ENCODE measurements around the gene STAG3.
A peak's percentile ranks its signal among the peaks of the same experiment; 100 is the strongest.
"Not testable (repeated sequence)": the region's sequence is repeated elsewhere in the genome, so short reads cannot be mapped to it uniquely, and the experiment has no call there.

Gene STAG3

GRCh38 chr7:100169147-100169850, 8.4 kb upstream of the STAG3 start:
- Histone ChIP-seq H3K36me3 (ENCODE audit: control insufficient read depth, insufficient read depth, low read length, severe bottlenecking) (no peaks in the 10 kb centered on the region), H3K4me1 (ENCODE audit: control insufficient read depth, insufficient read depth, low read length) (peaks cover 9% of the 10 kb centered on the region), H3K9ac (ENCODE audit: low read length) (no peak overlapping the region), H3K9me3 (ENCODE audit: control insufficient read depth, low read length) (no peaks in the 10 kb centered on the region), H3K27me3 (replicated peaks; ENCODE audit: control insufficient read depth, insufficient read depth, low read length) (peaks cover 11% of the 10 kb centered on the region), H3K4me3 (ENCODE audit: low read length) (no peak overlapping the region)
- no peak for DNase-seq (ENCODE audit: low read depth)

GRCh38 chr7:100170101-100170897, 7.4 kb upstream of the STAG3 start:
- Histone ChIP-seq H3K9me3 (ENCODE audit: control insufficient read depth, low read length) (no peaks in the 10 kb centered on the region), H3K4me3 (ENCODE audit: low read length) (no peak overlapping the region)

GRCh38 chr7:100171087-100171681, 6.5 kb upstream of the STAG3 start:
- Histone ChIP-seq H3K27me3 (replicated peaks; ENCODE audit: control insufficient read depth, insufficient read depth, low read length) (peaks cover 21% of the 10 kb centered on the region), H3K4me1 (ENCODE audit: control insufficient read depth, insufficient read depth, low read length) (peaks cover 9% of the 10 kb centered on the region), H3K36me3 (ENCODE audit: control insufficient read depth, insufficient read depth, low read length, severe bottlenecking) (no peaks in the 10 kb centered on the region), H3K4me3 (ENCODE audit: low read length) (no peak overlapping the region), H3K9me3 (ENCODE audit: control insufficient read depth, low read length) (no peaks in the 10 kb centered on the region), H3K9ac (ENCODE audit: low read length) (no peak overlapping the region)
- no peak for DNase-seq (ENCODE audit: low read depth)

More at GRCh38 chr7:100170101-100170897, 7.4 kb upstream of the STAG3 start:
- Histone ChIP-seq H3K27me3 (replicated peaks; ENCODE audit: control insufficient read depth, insufficient read depth, low read length) (peaks cover 19% of the 10 kb centered on the region), H3K9ac (ENCODE audit: low read length) (no peak overlapping the region), H3K36me3 (ENCODE audit: control insufficient read depth, insufficient read depth, low read length, severe bottlenecking) (no peaks in the 10 kb centered on the region), H3K4me1 (ENCODE audit: control insufficient read depth, insufficient read depth, low read length) (peaks cover 9% of the 10 kb centered on the region)
- DNase-seq (ENCODE audit: low read depth) = no peak

- H3K4me1 ChIP-seq (ENCODE audit: control insufficient read depth, insufficient read depth, low read length) = peaks cover 9% of the 10 kb centered on the region
- no peak for DNase-seq (ENCODE audit: low read depth)
- no peak overlapping the region for H3K9ac ChIP-seq (ENCODE audit: low read length)
- no peak overlapping the region for H3K4me3 ChIP-seq (ENCODE audit: low read length)
- peaks cover 25% of the 10 kb centered on the region for H3K27me3 ChIP-seq (replicated peaks; ENCODE audit: control insufficient read depth, insufficient read depth, low read length)
- H3K36me3 ChIP-seq (ENCODE audit: control insufficient read depth, insufficient read depth, low read length, severe bottlenecking) = no peaks in the 10 kb centered on the region
- H3K9me3 ChIP-seq (ENCODE audit: control insufficient read depth, low read length) = no peaks in the 10 kb centered on the region
These were observed 5.9 kb upstream of the STAG3 start for GRCh38 chr7:100171840-100172239.

GRCh38 chr7:100173806-100174495, 3.8 kb upstream of the STAG3 start:
- DNase-seq (ENCODE audit: low read depth) = no peak
- Histone ChIP-seq H3K9me3 (ENCODE audit: control insufficient read depth, low read length) (no peaks in the 10 kb centered on the region), H3K4me3 (ENCODE audit: low read length) (no peak overlapping the region), H3K36me3 (ENCODE audit: control insufficient read depth, insufficient read depth, low read length, severe bottlenecking) (no peaks in the 10 kb centered on the region), H3K27me3 (replicated peaks; ENCODE audit: control insufficient read depth, insufficient read depth, low read length) (peaks cover 20% of the 10 kb centered on the region), H3K9ac (ENCODE audit: low read length) (no peak overlapping the region), H3K4me1 (ENCODE audit: control insufficient read depth, insufficient read depth, low read length) (no peaks in the 10 kb centered on the region)

- no peaks in the 10 kb centered on the region for H3K36me3 ChIP-seq (ENCODE audit: control insufficient read depth, insufficient read depth, low read length, severe bottlenecking)
- no peak overlapping the region for H3K9ac ChIP-seq (ENCODE audit: low read length)
- H3K9me3 ChIP-seq (ENCODE audit: control insufficient read depth, low read length) = no peaks in the 10 kb centered on the region
- no peak overlapping the region for H3K4me3 ChIP-seq (ENCODE audit: low read length)
- H3K27me3 ChIP-seq (replicated peaks; ENCODE audit: control insufficient read depth, insufficient read depth, low read length) = peaks cover 20% of the 10 kb centered on the region
- H3K4me1 ChIP-seq (ENCODE audit: control insufficient read depth, insufficient read depth, low read length) = no peaks in the 10 kb centered on the region
- no peak for DNase-seq (ENCODE audit: low read depth)
These were observed 3.1 kb upstream of the STAG3 start for GRCh38 chr7:100174582-100174981.

GRCh38 chr7:100175296-100175935, 2.3 kb upstream of the STAG3 start:
- H3K27me3 ChIP-seq (replicated peaks; ENCODE audit: control insufficient read depth, insufficient read depth, low read length) = peaks cover 20% of the 10 kb centered on the region
- H3K4me3 ChIP-seq (ENCODE audit: low read length) = no peak overlapping the region
- no peak for DNase-seq (ENCODE audit: low read depth)
- no peaks in the 10 kb centered on the region for H3K4me1 ChIP-seq (ENCODE audit: control insufficient read depth, insufficient read depth, low read length)
- no peaks in the 10 kb centered on the region for H3K36me3 ChIP-seq (ENCODE audit: control insufficient read depth, insufficient read depth, low read length, severe bottlenecking)
- no peak overlapping the region for H3K9ac ChIP-seq (ENCODE audit: low read length)
- H3K9me3 ChIP-seq (ENCODE audit: control insufficient read depth, low read length) = no peaks in the 10 kb centered on the region

- no peaks in the 10 kb centered on the region for H3K36me3 ChIP-seq (ENCODE audit: control insufficient read depth, insufficient read depth, low read length, severe bottlenecking)
- no peaks in the 10 kb centered on the region for H3K9me3 ChIP-seq (ENCODE audit: control insufficient read depth, low read length)
- no peaks in the 10 kb centered on the region for H3K4me1 ChIP-seq (ENCODE audit: control insufficient read depth, insufficient read depth, low read length)
- peak overlapping the region; percentile 78 for H3K9ac ChIP-seq (ENCODE audit: low read length)
- DNase-seq (ENCODE audit: low read depth) = no peak
- H3K27me3 ChIP-seq (replicated peaks; ENCODE audit: control insufficient read depth, insufficient read depth, low read length) = peaks cover 20% of the 10 kb centered on the region
- H3K4me3 ChIP-seq (ENCODE audit: low read length) = peak overlapping the region; percentile 83
These were observed 1.3 kb upstream of the STAG3 start for GRCh38 chr7:100176096-100177044.

- H3K36me3 ChIP-seq (ENCODE audit: control insufficient read depth, insufficient read depth, low read length, severe bottlenecking); DNase-seq (ENCODE audit: low read depth); H3K4me3 ChIP-seq (ENCODE audit: low read length); H3K4me1 ChIP-seq (ENCODE audit: control insufficient read depth, insufficient read depth, low read length); H3K9me3 ChIP-seq (ENCODE audit: control insufficient read depth, low read length); H3K9ac ChIP-seq (ENCODE audit: low read length); H3K27me3 ChIP-seq (replicated peaks; ENCODE audit: control insufficient read depth, insufficient read depth, low read length): not testable (repeated sequence)
These were observed 2.4 kb downstream of the STAG3 start for GRCh38 chr7:100180084-100180483.

- not testable (repeated sequence) for H3K9me3 ChIP-seq (ENCODE audit: control insufficient read depth, low read length); H3K4me1 ChIP-seq (ENCODE audit: control insufficient read depth, insufficient read depth, low read length); H3K27me3 ChIP-seq (replicated peaks; ENCODE audit: control insufficient read depth, insufficient read depth, low read length); H3K9ac ChIP-seq (ENCODE audit: low read length); H3K4me3 ChIP-seq (ENCODE audit: low read length); H3K36me3 ChIP-seq (ENCODE audit: control insufficient read depth, insufficient read depth, low read length, severe bottlenecking); DNase-seq (ENCODE audit: low read depth)
These were observed 4.9 kb downstream of the STAG3 start for GRCh38 chr7:100182616-100183015.

Measured in adipocyte (in vitro differentiated cells).